UCSD-AML1 (cell line): ENCODE measurements around the gene CPSF4L.

Source experiments
- DNase-seq: peaks from one replicate; lab custom pipeline; 2025; ENCODE audit not compliant: unreplicated experiment; lab: John Stamatoyannopoulos, UW

The CPSF4L gene

DNA sequence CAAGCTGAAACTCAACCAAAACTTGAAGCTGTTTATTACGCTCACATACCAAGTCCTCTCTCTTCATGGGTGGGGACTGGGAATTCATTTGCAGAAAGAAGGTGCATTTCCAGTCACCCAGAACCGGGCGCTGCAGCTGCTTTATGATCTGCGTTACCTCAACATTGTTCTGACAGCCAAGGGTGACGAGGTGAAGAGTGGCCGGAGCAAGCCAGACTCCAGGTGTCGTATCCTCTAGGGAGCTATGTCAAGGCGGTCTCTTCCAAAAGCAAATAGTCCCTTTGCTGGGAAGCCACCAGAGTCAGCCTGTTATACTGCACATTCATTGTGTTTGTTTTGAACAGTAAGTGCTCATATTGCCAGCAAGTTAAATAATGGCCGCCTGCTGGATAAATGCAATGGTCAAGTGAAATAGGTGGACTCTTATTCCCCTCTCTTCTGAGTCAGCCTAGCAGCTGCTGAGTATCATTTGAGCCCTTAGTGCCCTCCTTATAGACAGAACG is 56.2 kb downstream of the CPSF4L start:
- DNase-seq, result no peak

DNA sequence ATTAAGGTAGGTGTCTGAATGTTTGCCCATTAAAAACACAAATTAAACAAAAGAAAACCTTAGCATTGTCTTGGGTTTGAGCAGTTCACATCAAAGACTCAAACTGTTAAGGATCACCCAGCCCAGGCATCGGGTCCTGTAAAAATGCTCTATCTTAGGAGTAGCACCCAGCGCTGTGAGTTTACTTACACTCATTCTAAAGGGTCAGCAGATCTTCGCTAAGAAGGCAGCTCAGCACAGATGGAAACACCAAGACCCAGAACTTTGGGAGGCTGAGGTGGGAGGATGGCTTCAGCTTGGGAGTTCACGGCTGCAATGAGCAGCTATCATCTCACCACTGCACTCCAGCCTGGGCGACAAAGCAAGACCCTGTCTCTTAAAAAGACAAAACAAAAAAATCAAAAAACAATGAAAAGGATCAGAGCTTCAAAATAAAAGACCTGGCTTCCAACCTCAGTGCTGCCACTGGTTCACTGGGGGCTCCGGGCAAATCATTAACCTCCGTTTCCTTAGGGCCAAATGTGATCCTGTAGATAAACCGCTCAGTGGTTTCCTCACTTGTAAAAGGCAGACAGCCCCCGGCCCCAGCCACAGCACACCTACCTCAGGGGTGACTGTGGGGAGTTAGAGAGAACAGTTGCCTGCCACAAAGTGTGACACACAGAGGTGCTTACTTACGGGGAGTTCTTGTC is 57.7 kb downstream of the CPSF4L start:
- peak; percentile 34 for DNase-seq

DNA sequence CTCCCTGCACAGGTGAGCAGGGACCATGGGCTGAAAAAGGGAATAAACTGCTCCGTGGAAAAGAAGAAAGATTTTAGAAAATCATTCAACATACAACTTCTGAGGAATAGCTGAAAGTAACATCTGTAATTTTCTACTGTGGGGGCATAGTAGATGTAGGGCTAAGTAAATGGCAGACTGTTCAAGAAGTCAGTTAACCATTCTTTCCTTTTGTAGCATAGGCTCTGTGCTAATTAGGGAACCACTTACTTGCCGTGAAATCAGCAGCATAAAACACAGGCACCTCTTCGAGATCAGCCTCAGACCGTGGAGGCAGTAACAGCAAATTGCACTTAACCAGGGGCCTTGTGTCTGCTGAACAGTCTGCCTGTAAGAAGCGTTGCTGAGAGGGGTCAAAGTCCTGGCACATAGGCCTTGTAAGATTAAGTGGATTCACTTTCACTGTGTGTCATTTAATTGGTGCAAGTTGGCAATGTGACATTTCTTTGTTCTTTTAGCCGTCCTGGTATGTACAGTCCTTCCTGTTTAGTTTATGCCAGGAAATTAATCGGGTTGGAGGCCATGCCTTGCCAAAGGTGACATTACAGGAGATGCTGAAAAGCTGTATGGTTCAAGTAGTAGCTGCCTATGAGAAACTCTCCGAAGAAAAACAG is 58.4 kb downstream of the CPSF4L start:
- no peak for DNase-seq

DNA sequence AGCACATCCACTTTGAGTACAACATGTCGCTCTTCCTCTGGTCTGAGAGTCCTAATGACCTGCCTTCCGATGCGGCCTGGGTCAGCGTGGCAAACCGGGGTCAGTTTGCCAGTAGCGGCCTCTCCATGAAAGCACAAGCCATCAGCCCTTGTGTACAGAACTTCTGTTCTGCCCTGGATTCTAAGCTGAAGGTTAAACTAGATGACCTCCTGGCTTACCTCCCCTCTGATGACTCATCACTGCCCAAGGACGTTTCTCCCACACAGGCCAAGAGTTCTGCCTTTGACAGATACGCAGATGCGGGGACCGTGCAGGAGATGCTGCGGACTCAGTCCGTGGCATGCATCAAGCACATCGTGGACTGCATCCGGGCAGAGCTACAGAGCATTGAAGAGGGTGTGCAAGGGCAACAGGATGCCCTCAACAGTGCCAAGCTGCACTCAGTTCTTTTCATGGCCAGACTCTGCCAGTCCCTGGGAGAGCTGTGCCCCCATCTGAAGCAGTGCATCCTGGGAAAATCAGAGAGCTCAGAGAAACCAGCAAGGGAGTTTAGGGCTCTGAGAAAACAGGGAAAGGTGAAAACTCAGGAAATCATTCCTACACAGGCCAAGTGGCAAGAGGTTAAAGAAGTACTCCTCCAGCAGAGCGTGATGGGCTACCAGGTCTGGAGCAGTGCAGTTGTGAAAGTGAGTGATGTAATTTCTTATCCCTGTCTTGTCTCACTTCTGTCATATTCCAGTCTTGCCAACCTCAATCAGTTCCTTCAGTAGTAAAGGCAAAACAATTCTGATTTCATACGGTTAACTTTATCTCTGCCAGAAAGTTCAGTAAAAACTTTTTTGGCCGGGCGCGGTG is 60.2 kb downstream of the CPSF4L start:
- no peak for DNase-seq

DNA sequence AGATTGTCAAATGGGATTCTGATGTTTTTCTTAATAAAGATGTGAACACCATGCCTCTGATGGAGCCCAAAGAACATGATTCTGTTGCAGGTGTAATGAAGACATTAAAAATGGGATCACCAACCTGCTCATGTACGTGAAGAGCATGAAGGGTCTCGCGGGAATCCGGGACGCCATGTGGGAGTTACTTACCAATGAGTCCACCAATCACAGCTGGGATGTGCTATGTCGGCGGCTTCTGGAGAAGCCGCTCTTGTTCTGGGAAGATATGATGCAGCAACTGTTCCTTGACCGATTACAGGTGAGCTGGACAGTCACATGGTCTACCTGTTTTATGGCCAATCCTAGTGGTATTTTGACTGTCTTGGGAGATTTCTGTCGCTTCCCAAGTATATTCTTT is 61.2 kb downstream of the CPSF4L start:
- DNase-seq, result no peak

DNA sequence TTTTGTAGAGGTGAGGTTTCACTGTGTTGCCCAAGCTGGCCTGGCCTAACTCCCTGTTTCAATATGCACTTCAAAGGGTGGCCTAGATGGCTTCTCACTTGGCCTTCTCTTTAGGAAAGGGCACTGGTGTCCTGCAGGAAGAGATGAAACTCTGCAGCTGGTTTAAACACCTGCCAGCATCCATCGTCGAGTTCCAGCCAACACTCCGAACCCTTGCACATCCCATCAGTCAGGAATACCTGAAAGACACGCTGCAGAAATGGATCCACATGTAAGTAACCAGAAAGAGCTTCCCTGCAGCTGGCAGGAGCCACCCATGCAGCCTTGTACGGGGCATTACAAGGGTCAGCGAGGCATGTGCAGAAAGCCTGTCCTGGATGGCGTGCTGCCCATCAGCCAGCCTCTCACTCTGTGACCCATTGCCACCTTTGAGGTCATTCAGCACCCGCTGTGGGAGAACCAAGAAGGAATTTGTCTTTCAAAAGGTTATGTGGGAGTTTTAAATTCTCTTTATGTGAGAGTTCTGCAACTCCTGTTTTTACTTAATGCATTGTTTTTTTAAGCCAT is 61.8 kb downstream of the CPSF4L start:
- no peak for DNase-seq

DNA sequence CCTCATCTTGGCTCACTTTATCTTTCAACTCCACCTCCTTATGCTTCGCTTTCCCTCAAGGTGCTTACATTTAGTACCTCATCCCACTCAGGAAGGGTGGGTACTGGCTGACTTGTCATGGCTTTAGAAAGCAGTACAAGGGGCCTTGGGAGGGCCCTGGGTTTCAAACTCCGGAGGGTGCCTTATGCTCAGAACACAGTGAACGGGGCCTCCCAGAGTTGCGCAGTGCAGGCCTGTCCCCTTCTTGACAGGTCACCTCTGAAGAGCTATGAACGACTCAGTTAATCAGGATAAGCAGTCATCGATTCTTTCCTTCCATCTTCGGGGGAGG is 62.8 kb downstream of the CPSF4L start:
- no peak for DNase-seq
